PFSK-1 (cell line): ENCODE results near the gene DUSP6.

Source experiments
- FOXP2 ChIP-seq: optimal IDR thresholded peaks from 2 replicates; pipeline ENCODE3; 2011; ENCODE audit warnings: borderline replicate concordance, control low read depth, inconsistent platforms; ENCODE audit not compliant: insufficient read depth; ENCODE audit errors: extremely low read length, extremely low read depth
- POLR2AphosphoS5 ChIP-seq: IDR thresholded peaks from 2 replicates; pipeline ENCODE4 v1.6.1; 2012; ENCODE audit warnings: low read depth, mild to moderate bottlenecking, control low read depth, low read length, moderate library complexity
- SIN3A ChIP-seq: IDR thresholded peaks from 2 replicates; pipeline ENCODE4 v1.6.1; 2012; ENCODE audit warnings: mild to moderate bottlenecking, low read length, moderate library complexity, borderline replicate concordance; ENCODE audit not compliant: insufficient read depth
- TAF1 ChIP-seq: IDR thresholded peaks from 2 replicates; pipeline ENCODE4 v1.6.1; 2012; ENCODE audit warnings: low read length, control low read depth, borderline replicate concordance; ENCODE audit not compliant: insufficient read depth
- TF ChIP-seq, protein P1 (sequence below), 2 experiments: IDR thresholded peaks; 2 replicates each; pipeline versions ENCODE4 v1.6.1 to v1.8.0; 2011 to 2012; ENCODE audit warnings: low read depth in 2 of 2, low read length in 2 of 2, control low read depth in 1 of 2, inconsistent platforms in 1 of 2, mild to moderate bottlenecking in 1 of 2, moderate library complexity in 1 of 2; ENCODE audit not compliant: insufficient read depth in 1 of 2

DUSP6 gene

GRCh38 chr12:89373763-89374572 is 21.7 kb upstream of the DUSP6 start:
- TF ChIP-seq FOXP2: no peak
- TF ChIP-seq, protein P1, sequence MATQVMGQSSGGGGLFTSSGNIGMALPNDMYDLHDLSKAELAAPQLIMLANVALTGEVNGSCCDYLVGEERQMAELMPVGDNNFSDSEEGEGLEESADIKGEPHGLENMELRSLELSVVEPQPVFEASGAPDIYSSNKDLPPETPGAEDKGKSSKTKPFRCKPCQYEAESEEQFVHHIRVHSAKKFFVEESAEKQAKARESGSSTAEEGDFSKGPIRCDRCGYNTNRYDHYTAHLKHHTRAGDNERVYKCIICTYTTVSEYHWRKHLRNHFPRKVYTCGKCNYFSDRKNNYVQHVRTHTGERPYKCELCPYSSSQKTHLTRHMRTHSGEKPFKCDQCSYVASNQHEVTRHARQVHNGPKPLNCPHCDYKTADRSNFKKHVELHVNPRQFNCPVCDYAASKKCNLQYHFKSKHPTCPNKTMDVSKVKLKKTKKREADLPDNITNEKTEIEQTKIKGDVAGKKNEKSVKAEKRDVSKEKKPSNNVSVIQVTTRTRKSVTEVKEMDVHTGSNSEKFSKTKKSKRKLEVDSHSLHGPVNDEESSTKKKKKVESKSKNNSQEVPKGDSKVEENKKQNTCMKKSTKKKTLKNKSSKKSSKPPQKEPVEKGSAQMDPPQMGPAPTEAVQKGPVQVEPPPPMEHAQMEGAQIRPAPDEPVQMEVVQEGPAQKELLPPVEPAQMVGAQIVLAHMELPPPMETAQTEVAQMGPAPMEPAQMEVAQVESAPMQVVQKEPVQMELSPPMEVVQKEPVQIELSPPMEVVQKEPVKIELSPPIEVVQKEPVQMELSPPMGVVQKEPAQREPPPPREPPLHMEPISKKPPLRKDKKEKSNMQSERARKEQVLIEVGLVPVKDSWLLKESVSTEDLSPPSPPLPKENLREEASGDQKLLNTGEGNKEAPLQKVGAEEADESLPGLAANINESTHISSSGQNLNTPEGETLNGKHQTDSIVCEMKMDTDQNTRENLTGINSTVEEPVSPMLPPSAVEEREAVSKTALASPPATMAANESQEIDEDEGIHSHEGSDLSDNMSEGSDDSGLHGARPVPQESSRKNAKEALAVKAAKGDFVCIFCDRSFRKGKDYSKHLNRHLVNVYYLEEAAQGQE (IDR thresholded peaks at IDR 0.05; ENCODE audit: insufficient read depth in 1 of 2, low read depth in 2 of 2, low read length in 2 of 2): no peak
- TF ChIP-seq SIN3A: no peak
- TF ChIP-seq POLR2AphosphoS5: no peak
- no peak for TF ChIP-seq TAF1

GRCh38 chr12:89372584-89373370 is 20.5 kb upstream of the DUSP6 start:
- TF ChIP-seq POLR2AphosphoS5 (no peak), TAF1 (no peak), SIN3A (no peak), FOXP2 (no peak)
- TF ChIP-seq, protein P1 (IDR thresholded peaks at IDR 0.05; ENCODE audit: insufficient read depth in 1 of 2, low read depth in 2 of 2, low read length in 2 of 2): no peak

- TF ChIP-seq FOXP2 (no peak), TAF1 (no peak), SIN3A (no peak), POLR2AphosphoS5 (no peak)
- TF ChIP-seq, protein P1 (IDR thresholded peaks at IDR 0.05; ENCODE audit: insufficient read depth in 1 of 2, low read depth in 2 of 2, low read length in 2 of 2): no peak
Measured at GRCh38 chr12:89370850-89371249, 18.5 kb upstream of the DUSP6 start.

DNA sequence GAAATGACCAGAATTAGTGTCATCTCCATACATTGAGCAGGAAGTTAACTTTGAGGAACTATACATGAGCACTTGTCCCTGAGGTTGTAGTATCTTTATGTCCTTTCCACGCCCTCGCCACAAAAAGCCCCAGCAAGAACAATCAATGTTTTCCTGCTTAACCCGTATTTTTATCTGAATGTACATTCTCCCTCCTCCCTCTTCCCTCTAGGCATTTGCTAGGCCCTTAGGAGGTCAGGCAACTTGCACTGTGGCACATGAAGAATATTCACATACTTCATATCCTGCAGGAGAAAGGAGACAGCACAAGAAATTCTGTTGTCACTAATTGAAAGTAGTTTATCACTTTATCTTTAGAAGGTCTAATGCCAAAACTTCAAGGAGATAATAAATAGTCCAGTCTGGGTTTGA is 18.1 kb upstream of the DUSP6 start:
- TF ChIP-seq, protein P1 (IDR thresholded peaks at IDR 0.05; ENCODE audit: insufficient read depth in 1 of 2, low read depth in 2 of 2, low read length in 2 of 2): no peak
- TF ChIP-seq FOXP2: no peak
- TF ChIP-seq SIN3A: no peak
- no peak for TF ChIP-seq POLR2AphosphoS5
- no peak for TF ChIP-seq TAF1
